Measurements from ENCODE around the gene RAB12. TPM values are rescaled to one million over a fixed set of nuclear protein-coding genes. Genes with fewer than 3 reads are reported as not detected.

The RAB12 gene
- total RNA-seq, 2 donors from 2014 or later = 22.0 to 27.0 TPM

- Mint-ChIP-seq H3K36me3 (ENCODE audit: low read depth) (peaks cover 55% of the 10 kb centered on the region), H3K4me1 (peaks cover 18% of the 10 kb centered on the region), H3K9me3 (no peaks in the 10 kb centered on the region), H3K27me3 (ENCODE audit: insufficient read depth) (no peaks in the 10 kb centered on the region), H3K27ac (no peak overlapping the region), H3K4me3 (no peak overlapping the region)
- H3K4me3 ChIP-seq (ENCODE audit: low read length) = no peak overlapping the region
- no peak for DNase-seq
- no peak for TF ChIP-seq CTCF (conservative IDR thresholded peaks at IDR 0.05)
- H3K4me1 ChIP-seq (ENCODE audit: control insufficient read depth, insufficient read depth, low read length) = no peaks in the 10 kb centered on the region
- H3K27ac ChIP-seq (ENCODE audit: low read depth, low read length) = no peak overlapping the region
- peaks cover 72% of the 10 kb centered on the region for H3K36me3 ChIP-seq (ENCODE audit: control insufficient read depth, insufficient read depth, low read length)
- no peak overlapping the region for H3K9ac ChIP-seq (ENCODE audit: extremely low read depth, low read length, poor library complexity, severe bottlenecking)
- no peaks in the 10 kb centered on the region for H3K9me3 ChIP-seq (ENCODE audit: control insufficient read depth, low read length)
- no peaks in the 10 kb centered on the region for H3K27me3 ChIP-seq (ENCODE audit: control insufficient read depth, insufficient read depth, low read length, poor library complexity, severe bottlenecking)
- WGBS, 2 experiments (ENCODE audit: insufficient coverage in 1 of 2, insufficient read length in 1 of 2) = 95 to 100% methylated on average over 1 of the region's 2 CpGs
Measured at GRCh38 chr18:8630546-8630945, 21.3 kb downstream of the RAB12 start.

- Histone ChIP-seq H3K36me3 (ENCODE audit: control insufficient read depth, insufficient read depth, low read length) (peaks cover 70% of the 10 kb centered on the region), H3K4me1 (ENCODE audit: control insufficient read depth, insufficient read depth, low read length) (no peaks in the 10 kb centered on the region), H3K4me3 (ENCODE audit: low read length) (no peak overlapping the region), H3K27ac (ENCODE audit: low read depth, low read length) (no peak overlapping the region), H3K9ac (ENCODE audit: extremely low read depth, low read length, poor library complexity, severe bottlenecking) (no peak overlapping the region), H3K9me3 (ENCODE audit: control insufficient read depth, low read length) (no peaks in the 10 kb centered on the region), H3K27me3 (ENCODE audit: control insufficient read depth, insufficient read depth, low read length, poor library complexity, severe bottlenecking) (no peaks in the 10 kb centered on the region)
- no peak for DNase-seq
- Mint-ChIP-seq H3K36me3 (ENCODE audit: low read depth) (peaks cover 55% of the 10 kb centered on the region), H3K9me3 (no peaks in the 10 kb centered on the region), H3K4me3 (no peak overlapping the region), H3K27me3 (ENCODE audit: insufficient read depth) (no peaks in the 10 kb centered on the region), H3K4me1 (peaks cover 15% of the 10 kb centered on the region), H3K27ac (no peak overlapping the region)
- WGBS, 2 experiments (ENCODE audit: insufficient coverage in 1 of 2, insufficient read length in 1 of 2) = 94 to 96% methylated on average over 3 to 5 of the region's 5 CpGs
- no peak for TF ChIP-seq CTCF (conservative IDR thresholded peaks at IDR 0.05)
Measured at GRCh38 chr18:8631265-8631664, 22.0 kb downstream of the RAB12 start.

- no peak overlapping the region for H3K27ac ChIP-seq (ENCODE audit: low read depth, low read length)
- no peaks in the 10 kb centered on the region for H3K27me3 ChIP-seq (ENCODE audit: control insufficient read depth, insufficient read depth, low read length, poor library complexity, severe bottlenecking)
- H3K4me1 ChIP-seq (ENCODE audit: control insufficient read depth, insufficient read depth, low read length) = no peaks in the 10 kb centered on the region
- WGBS, 2 experiments (ENCODE audit: insufficient coverage in 1 of 2, insufficient read length in 1 of 2) = 92% methylated on average over 4 of the region's 4 CpGs; no CpG with 5 or more reads in 1 of the 2 experiments
- no peaks in the 10 kb centered on the region for H3K9me3 ChIP-seq (ENCODE audit: control insufficient read depth, low read length)
- H3K36me3 Mint-ChIP-seq (ENCODE audit: low read depth) = peaks cover 53% of the 10 kb centered on the region
- no peak overlapping the region for H3K4me3 Mint-ChIP-seq
- peaks cover 10% of the 10 kb centered on the region for H3K4me1 Mint-ChIP-seq
- no peaks in the 10 kb centered on the region for H3K27me3 Mint-ChIP-seq (ENCODE audit: insufficient read depth)
- no peak for DNase-seq
- H3K27ac Mint-ChIP-seq = no peak overlapping the region
- H3K9ac ChIP-seq (ENCODE audit: extremely low read depth, low read length, poor library complexity, severe bottlenecking) = no peak overlapping the region
- no peak for TF ChIP-seq CTCF (conservative IDR thresholded peaks at IDR 0.05)
- peaks cover 69% of the 10 kb centered on the region for H3K36me3 ChIP-seq (ENCODE audit: control insufficient read depth, insufficient read depth, low read length)
- no peaks in the 10 kb centered on the region for H3K9me3 Mint-ChIP-seq
- no peak overlapping the region for H3K4me3 ChIP-seq (ENCODE audit: low read length)
Measured at GRCh38 chr18:8632386-8632785, 23.1 kb downstream of the RAB12 start.

All from endodermal cell (in vitro differentiated cells).